T-helper 2 cell treated with Interferon-gamma antibody and Interleukin-4, amounts not matched to agents 100 ng/mL and 5 ng/mL, for 36 hours (primary cell): Measurements from ENCODE around the gene RBM6. TPM values are rescaled to one million over a fixed set of nuclear protein-coding genes. Genes with fewer than 3 reads are reported as not detected.

ENCODE experiments used
- intact Hi-C: fragments of 100-400 bp; cut with micrococcal nuclease; formaldehyde crosslinking; loops from one replicate; pipeline ENCODE4 v1.15.1; 2023
- total RNA-seq: library from RNA; stranded (reverse); gene quantifications from 2 replicates; pipeline ENCODE4 v1.2.3, GENCODE V29; 2022

RBM6 gene, protein sequence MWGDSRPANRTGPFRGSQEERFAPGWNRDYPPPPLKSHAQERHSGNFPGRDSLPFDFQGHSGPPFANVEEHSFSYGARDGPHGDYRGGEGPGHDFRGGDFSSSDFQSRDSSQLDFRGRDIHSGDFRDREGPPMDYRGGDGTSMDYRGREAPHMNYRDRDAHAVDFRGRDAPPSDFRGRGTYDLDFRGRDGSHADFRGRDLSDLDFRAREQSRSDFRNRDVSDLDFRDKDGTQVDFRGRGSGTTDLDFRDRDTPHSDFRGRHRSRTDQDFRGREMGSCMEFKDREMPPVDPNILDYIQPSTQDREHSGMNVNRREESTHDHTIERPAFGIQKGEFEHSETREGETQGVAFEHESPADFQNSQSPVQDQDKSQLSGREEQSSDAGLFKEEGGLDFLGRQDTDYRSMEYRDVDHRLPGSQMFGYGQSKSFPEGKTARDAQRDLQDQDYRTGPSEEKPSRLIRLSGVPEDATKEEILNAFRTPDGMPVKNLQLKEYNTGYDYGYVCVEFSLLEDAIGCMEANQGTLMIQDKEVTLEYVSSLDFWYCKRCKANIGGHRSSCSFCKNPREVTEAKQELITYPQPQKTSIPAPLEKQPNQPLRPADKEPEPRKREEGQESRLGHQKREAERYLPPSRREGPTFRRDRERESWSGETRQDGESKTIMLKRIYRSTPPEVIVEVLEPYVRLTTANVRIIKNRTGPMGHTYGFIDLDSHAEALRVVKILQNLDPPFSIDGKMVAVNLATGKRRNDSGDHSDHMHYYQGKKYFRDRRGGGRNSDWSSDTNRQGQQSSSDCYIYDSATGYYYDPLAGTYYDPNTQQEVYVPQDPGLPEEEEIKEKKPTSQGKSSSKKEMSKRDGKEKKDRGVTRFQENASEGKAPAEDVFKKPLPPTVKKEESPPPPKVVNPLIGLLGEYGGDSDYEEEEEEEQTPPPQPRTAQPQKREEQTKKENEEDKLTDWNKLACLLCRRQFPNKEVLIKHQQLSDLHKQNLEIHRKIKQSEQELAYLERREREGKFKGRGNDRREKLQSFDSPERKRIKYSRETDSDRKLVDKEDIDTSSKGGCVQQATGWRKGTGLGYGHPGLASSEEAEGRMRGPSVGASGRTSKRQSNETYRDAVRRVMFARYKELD
- total RNA-seq, result 106 and 109 TPM in 2 replicates

DNA sequence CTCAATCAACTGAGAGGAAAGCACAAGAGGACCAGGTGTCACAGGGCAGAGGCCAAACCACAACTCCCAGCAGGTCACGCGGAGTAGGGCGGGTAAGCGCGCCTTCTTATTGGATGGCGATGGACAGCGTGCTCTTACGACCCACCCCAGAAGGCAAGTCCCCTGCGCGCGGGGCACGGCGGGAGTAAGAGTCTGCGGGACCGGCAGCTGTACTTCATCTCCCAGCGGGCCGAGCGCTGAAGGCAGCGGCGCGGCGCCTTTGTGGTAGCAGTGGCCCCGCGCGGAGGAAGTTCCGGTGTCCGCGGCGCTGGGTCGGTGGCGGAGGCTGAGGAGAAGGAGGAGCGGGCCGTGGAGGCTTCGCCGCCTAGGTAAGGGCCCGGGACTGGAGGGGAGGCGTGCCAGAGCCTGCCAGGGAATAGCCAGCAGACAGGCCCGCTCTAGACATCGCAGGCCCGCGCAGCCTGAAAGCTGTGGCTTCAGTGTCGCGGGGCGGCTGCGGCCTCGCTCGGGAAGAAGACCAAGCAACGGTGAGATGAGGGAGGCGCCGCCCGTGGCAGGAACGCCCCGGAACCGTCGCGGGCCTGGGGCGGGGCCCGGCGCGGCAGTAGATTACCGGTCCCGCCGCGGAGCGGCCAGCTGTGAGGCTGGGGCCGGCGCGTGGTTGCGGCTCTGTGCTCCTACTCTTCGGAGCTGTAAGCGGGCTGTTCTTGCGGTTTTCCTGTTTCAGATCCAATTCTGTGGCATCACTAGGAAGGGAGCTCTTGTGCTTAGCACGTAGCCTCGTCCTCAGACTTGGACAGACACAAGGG lies at the start of gene RBM6:
TSS of gene RBM6 (plus strand) at position 293 of the 809 bp plus-strand sequence. CDS start 22,492 bp downstream, outside the sequence.
- intact Hi-C loops, result loop anchor here (1.0 to 10.0 kb wide), 7 partner anchors 11 to 469 kb away; partner anchors contain the start of genes DAG1, GNAI2, IP6K1 and MON1A

DNA sequence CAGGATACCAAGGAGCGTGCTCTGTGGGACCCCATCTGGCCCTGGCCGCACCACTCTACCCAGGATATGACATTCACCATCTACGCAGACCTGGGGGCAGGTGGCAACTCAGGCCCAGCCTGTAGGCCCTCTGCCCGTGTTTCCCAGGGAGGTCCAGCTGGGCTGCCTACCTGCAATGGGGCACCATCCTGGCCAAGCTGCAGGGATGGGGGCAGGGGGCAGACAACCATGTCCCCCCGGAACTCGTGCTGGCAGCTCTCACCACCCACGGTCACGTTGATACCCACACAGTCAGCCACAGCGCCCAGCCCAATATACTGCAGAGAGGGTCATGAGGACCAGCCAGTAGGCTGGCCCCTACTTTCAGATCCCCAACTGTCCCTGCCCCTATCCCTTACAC lies 44.2 kb upstream of the RBM6 start:
- intact Hi-C loops, result no loop called here

DNA sequence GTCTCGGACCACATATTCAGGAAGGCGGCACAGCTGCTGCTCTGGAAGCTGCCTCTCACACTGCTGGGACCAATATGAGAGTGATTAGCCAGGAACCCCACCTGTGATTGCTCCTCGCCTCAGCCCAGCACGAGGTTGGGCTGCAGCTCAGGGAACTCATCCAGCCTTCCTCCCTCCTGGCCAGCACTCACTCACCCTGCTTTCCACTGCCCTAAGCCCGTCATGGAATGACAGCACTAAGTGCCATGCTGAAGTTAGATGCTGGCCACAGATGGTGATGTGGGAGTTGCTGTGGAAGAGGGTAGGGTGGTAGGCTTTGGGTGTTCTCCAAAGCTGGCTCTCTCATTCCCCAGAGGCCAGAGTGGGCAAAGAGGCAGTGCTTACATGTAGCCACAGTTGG lies 43.6 kb upstream of the RBM6 start:
- intact Hi-C loops, result no loop called here

DNA sequence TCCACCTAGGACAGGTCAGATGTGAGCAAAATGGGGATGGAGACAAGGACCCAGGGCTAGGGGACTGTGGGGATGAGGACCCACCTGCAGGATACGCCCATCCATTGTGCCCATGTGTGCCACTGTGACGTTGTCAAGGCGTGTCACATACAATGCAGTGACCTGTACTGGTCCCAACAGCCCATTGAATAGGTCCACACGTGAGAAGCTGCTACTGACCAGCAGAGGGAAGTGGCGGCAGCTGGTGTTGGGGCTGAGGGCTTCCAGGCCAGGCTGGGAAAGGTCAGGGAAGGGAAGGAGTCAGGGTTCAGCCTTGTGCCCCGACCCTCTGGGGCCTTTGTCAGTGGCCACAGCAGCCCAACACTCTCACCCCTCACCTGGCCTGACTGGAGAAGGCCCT lies 41.0 kb upstream of the RBM6 start:
- intact Hi-C loops, result no loop called here

DNA sequence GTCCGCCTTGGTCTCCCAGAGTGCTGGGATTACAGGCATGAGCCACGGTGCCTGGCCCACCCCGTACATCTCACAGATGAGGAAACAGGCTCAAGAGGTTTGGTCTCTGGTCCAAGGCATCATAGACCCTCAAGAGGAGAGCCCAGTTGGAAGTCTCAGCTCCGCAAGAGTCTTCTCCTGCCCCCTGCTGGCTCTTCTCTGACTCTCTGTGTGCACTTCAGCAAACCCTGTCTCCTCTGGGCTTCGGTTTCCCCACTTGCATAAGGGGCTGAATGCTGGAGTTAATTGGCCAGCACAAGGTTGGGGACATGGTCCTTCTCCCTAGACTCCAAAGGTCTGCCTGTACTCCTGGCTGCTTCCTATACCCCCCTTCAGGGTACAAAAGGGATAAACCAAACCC lies 40.1 kb upstream of the RBM6 start:
- intact Hi-C loops, result no loop called here

DNA sequence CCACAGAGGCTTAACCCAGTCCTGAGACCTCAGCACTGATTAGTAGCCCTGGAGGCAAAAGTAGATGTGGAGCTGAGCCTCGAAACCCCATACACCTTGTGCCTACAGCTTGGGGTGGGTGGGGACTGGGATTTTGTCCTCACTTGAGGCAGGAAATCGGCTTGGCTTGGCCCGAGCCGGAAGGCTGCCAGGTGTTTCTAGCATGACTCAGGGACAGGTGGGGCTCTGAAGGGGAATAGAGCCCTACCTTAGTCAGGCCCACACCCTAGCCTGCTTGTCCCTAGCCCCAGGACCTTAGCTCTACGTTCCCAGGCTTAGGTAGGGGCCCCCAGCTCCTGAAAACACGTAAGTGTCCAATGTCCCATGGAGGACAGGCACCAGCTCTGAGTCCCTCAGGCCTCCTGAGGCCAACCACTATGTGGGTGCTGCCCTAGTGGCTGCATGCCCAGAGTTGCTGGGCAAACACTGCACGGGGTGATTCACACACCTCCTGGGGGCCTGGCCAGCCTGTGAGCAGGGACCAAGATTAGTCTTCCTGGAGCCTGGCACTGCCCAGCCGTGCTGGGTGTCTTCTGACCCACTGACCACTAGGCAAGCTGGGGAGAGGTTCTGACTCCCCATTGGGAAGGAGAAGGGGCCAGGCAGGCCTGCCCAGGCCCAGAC lies 39.3 kb upstream of the RBM6 start:
- intact Hi-C loops, result no loop called here

DNA sequence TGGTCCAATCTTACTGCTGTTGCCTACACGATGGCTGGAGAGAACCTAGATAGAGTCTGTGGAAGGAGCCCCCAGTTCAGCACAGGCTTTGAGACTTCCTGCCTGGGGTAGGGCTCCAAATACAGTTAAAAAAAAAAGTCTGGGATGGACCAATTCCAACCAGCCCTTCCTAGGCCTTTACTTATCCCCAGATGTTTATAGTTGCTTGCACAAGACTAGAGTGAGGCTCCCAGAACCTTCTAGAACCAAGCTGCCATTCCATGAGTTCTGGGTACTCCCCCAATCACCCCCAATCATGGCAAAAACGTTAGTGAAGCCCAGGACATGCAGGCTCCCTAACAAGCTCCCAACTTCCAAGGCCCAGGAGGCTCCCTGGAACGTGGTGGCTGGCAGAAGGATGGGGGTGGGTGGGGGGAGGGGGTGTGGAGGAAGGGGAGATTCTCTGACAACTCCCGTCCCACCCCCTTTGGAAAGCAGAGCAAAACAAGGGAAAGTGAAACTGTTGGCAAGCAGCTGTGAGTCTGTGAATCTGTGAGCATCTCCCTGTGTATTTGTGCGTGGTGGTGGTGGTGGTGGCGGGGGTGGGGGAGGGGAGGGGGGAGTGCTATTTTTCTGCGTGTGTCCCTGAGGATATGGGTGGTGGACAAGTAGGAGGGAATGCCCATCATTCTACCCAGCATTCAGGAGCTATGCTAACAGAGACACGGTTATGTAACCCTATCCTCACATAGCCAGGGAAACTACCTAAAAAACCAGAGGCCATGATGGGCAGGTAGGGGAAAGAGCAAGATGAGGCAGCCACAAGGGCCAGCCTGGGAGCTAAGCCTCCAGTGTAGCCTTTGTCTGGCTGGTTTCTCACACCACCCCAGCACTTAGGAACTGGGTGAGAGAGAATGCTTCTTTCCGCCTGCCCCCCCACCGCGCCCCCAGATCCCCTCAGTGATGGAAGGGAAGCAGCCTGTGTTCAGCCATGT lies 38.3 kb upstream of the RBM6 start:
- intact Hi-C loops, result loop anchor here (2.0 kb wide), 1 partner anchor 39 kb away; the partner anchor contains the start of gene RBM6

DNA sequence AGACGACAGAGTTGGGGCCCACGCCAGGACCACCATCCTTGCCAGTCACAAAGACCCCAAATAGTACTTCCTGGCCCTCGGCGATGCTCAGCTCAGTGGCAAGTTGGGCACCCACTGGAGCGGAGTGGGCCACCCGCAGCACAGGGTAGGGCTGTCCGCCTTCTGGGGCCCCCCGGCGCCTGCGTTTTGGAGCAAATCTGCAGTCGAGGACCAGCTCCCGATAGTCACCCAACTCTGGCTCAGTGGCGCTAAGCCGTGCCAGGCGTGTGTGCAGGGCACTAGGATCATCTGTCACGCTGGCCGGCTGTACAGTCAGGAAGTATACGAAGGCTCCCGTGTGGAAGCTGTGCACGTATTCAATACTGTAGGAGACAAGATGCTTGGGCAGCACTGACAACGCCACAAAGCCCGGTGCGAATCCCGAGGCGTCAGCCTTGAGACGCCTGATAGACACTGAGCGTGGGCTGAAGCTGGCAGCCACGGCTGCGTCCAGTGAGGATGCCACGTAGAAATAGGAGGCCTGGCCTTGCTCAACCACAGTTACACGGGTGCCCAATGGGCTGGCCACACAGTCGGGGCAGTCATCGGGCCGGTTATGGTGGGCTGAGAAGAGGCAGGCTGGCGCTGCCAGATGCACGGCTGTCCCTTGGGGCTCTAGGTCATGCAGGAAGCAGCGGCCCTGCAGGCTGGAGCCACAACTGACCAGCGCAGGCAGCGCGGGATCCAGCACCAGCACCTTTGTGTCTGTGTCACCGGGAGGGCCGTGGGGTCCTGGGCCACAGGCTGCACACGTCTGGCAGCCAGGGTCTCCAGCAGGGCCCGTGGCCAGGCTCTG lies 37.2 kb upstream of the RBM6 start:
- intact Hi-C loops, result loop anchor here (2.0 kb wide), 1 partner anchor 38 kb away; the partner anchor contains the start of gene RBM6

DNA sequence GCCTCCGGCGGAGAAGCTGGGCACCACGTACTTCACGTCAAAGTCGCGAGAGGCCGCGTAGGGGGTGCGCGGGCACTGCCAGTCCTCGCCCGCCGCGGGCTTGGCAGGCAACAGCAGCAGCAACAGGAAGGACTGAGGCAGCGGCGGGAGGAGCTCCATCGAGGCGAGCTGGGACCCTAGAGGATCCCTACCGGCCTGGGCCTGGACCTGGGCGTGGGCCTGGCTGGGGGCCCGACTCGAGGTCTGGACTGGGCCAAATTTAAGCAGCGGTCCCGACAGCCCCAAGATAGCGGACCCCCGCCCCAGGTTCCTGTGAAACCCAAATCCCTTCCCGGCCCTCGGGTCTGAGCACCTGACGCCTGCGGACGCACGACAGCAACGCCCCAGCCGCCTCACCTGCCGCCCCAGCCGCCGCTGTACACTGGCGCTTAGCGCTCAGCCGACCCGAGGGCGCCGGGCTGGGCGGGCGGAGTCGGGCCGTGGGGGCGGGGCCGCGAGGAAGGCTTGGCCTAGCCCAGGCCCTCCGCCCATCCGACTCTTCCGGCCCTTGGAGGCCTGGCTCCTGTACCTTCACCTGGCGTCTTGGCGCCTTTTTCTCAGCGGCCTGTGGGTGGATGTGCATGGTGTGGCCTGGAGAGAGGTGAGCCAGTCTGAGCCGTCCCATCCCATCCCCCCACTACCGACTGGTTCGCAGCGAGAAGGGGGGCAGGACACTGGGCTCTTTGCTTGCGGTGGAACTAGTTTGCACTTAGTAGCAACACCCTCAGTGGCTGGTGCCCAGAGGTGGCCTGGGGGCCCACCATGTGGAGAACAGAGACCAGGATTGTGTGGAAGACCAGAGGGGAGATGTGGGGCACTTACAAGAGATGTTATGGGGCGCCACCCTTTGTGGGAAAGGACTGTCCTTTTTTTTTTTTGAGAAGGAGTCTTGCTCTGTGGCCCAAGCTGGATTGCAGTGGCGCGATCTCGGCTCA lies 36.2 kb upstream of the RBM6 start, which contains the start of gene MST1R:
TSS of gene MST1R (minus strand) at position 423 of the 974 bp plus-strand sequence. CDS start at position 159, 264 bp downstream.
- intact Hi-C loops, result loop anchor here (1.0 to 2.0 kb wide), 2 partner anchors 37 to 47 kb away; partner anchors contain the start of genes RBM6 and TRAIP

DNA sequence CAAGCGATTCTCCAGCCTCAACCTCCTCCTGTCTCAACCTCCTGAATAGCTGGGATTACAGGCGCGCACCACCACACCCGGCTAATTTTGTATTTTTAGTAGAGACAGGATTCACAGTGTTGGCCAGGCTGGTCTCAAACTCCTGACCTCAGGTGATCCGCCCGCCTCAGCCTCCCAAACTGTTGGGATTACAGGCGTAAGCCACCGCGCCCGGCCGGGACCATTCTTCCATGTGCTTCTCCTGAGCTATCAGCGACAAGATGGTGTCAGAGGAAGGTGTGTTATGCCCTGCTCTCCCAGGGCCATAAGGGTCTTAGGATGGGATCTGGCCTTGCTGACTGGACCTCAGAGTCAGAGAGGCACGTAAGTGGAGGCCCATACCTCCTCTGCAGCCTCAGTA lies 35.5 kb upstream of the RBM6 start:
- intact Hi-C loops, result loop anchor here (1.0 kb wide), 1 partner anchor 48 kb away; the partner anchor contains the start of gene TRAIP

DNA sequence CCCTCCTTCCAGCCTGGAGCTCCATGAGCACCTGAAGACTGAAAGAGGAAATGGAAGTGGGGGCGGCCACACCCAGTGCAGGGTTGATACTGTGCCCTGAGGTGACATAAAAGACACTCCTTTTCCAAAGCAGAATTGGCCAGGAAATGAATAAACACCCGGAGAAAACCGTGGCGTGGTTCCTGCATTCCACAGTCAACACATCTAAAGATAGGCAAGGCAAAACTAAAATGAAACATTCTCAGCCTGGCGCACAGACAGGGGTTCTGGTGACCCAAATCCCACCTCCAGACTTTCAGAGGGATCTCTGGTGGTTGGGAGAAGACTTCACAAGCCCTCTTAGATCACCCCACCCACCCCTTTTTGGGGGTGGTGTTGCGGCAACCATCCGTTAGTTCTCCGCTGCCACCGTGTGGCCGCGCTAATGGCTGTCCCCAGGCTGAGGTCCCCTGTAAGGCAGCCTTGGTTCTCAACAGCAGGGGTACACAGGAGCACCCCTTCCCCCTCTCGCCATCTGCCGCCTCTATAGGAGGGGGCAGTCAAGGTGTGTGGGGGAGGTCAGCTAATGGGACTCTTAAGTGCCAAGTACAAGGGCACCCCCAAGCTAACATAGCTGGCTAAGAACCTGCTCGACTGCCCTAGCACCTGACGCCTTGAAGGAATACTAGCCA lies 33.7 kb upstream of the RBM6 start:
- intact Hi-C loops, result loop anchor here (1.0 kb wide), 1 partner anchor 104 kb away; no protein-coding TSS in a partner anchor

DNA sequence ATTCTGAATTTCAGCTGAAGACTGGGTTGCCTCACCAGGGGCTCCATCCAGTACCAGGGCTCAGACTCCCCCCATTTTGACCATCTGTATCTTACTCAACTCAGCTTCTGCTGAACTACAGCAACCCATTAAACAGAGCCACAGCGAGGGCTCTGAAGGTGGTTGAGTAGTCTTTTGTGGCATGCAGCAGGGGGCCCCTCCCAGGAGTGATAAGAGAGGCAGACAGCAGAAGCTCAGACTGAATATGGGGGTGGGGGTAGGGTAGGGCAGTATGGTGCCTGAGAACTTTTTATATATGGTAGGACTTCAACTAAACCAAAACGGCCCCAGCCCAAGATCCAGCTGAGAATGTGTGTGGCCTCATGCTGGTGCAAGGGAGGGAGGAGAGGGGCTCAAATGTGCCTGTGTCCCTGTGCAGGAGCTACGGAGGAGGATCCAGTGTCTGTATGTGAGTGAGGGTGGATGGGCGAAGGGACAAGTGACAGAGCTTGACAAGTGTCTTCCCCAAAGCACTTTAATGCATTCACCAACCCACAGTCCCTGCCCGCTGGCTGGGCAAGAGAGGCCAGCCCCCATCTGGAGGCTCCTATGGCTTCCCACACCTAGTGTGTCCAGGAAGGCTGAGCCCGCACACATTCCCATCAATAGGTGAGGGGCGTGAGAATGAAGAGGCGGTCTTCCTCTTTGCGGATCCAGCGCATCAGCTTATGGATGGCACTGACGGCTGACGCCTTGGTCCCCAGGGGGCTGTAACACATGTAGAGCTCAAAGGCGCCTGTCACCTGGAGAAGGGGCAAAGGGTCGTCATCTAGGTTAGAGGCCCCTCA lies 31.4 kb upstream of the RBM6 start:
- intact Hi-C loops, result no loop called here

DNA sequence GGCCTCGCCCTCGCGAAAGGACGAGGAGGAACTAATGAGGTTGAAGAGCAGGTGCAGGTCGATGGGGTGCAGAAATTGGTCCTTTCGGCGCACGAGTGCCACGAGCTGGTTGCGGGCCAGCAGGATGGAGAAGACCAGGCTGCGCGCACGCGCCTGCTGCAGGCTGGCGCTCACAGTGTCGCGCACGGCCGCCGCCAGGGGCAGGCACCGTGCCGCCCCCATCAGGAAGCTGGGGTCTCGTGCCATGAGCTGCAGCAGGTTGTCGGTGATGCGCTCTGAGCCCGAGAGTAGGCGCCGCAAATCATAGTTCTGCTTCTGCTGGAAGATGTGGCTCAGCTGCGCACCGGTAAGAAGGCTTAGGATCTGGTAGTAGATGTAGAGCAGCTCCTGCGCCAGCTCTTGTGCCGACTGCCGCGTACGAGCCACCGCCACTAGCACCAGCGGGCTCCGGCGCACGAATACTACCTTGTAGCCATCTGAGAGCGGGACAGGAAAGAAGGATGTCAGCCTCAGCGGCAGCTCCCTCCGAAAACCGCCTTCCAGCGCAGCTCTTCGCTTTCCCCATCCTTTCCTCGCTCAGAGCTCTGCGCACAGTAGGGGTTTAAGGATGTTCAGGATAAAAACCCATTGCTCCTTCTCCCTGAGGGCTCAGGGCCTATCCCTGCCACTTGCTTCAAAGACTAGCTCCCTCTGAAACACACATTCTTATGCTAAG lies 29.4 kb upstream of the RBM6 start:
- intact Hi-C loops, result no loop called here

DNA sequence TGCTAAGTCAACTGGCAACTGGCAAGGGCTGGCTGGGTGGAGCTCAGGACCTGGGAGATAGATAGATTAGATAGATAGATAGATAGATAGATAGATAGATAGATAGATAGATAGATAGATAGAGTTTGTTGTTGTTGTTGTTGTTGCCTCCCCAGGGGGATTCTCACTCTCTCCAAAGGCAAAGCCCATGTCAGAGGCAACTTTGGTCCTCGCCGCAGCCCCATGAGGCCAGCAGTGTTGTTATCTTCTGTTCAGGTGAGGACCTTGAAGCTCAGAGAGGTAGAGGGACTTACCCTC lies 28.9 kb upstream of the RBM6 start:
- intact Hi-C loops, result no loop called here

DNA sequence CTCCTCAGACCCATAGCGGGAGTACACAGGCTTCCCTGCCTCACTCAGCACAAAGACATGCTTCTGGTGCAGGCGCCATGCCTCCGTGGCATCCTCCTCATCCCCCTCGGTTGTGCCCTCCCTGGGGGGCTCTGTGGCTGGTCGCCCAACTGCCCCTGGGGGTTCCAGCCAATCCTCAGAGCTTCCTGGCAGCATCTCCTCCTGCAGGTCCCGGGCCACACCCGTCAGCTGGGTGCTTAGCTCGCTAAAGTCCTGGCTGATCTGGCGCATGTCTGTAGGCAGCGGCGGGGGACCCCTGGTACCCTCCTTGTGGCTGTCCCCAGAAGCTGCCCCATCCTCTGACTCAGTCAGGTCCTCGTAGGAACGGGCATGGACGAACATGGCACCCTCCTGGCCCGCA lies 28.3 kb upstream of the RBM6 start:
- intact Hi-C loops, result no loop called here
